Measurements from ENCODE around the gene MRPL54. TPM values are rescaled to one million over a fixed set of nuclear protein-coding genes. Genes with fewer than 3 reads are reported as not detected.

Gene MRPL54
- total RNA-seq, 4 donors from 2014 or later, result 47.6 to 93.8 (median 66.5) TPM

GRCh38 chr19:3733549-3734309, 28.8 kb upstream of the MRPL54 start:
- no peak for TF ChIP-seq CTCF (IDR thresholded peaks at IDR 0.05; ENCODE audit: low read depth)

GRCh38 chr19:3734310-3734600, 28.2 kb upstream of the MRPL54 start:
- TF ChIP-seq CTCF (IDR thresholded peaks at IDR 0.05; ENCODE audit: low read depth), result no peak

GRCh38 chr19:3736106-3736724, 26.3 kb upstream of the MRPL54 start:
- no peak for TF ChIP-seq CTCF (IDR thresholded peaks at IDR 0.05; ENCODE audit: low read depth)

- no peak for TF ChIP-seq CTCF (IDR thresholded peaks at IDR 0.05; ENCODE audit: low read depth)
These were observed 24.8 kb upstream of the MRPL54 start for GRCh38 chr19:3737487-3738205.

GRCh38 chr19:3738477-3739220, 23.8 kb upstream of the MRPL54 start:
- no peak for TF ChIP-seq CTCF (IDR thresholded peaks at IDR 0.05; ENCODE audit: low read depth)

- no peak for TF ChIP-seq CTCF (IDR thresholded peaks at IDR 0.05; ENCODE audit: low read depth)
These were observed 22.1 kb upstream of the MRPL54 start for GRCh38 chr19:3740431-3740830.

- TF ChIP-seq CTCF (IDR thresholded peaks at IDR 0.05; ENCODE audit: low read depth), result no peak
These were observed 19.0 kb upstream of the MRPL54 start for GRCh38 chr19:3743486-3743885.

All from subcutaneous adipose tissue (tissue), 4 donors.